ENCODE measurements around the gene TAPBP.
"Not testable (repeated sequence)": the region's sequence is repeated elsewhere in the genome, so short reads cannot be mapped to it uniquely, and the experiment has no call there.

Gene TAPBP

GRCh38 chr6:33296797-33297405 lies 17.0 kb downstream of the TAPBP start:
- DNase-seq (ENCODE audit: low spot score): no peak

- no peak for DNase-seq (ENCODE audit: low spot score)
Measured at GRCh38 chr6:33295621-33296369, 18.1 kb downstream of the TAPBP start.

GRCh38 chr6:33294086-33294823 lies 19.6 kb downstream of the TAPBP start:
- no peak for DNase-seq (ENCODE audit: low spot score)

DNA sequence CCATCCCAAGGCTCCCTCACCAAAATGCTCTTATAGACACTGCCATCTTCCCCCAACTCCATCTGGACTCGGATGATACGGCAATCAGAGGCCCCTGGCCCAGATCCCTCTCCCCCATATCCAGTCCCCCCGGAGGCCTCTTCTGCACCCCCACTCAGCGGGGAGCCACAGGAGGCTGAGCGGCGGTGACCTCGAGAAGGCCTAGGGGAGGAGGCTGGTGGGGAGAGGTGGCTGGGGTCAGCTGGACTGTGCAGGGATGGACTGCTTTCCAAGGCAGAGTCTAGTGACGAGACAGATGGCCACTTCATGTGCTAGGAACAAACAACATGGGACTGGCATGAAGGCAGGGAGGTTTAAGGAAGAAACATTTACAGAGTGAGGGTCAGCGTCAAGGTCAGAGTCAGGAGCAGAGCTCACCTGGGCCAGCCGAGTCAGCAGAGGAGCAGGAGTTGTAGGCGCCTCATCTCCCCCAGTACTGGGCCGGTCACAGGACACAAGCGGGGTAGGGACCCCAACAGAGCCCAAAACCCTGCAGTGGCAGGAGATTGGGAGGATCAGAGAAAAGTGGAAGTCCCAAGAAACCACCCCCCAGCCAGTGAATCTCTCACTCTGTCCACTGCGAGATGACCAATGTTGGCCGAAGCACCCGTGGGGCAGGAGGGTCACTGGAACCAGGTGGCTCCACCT lies 20.7 kb downstream of the TAPBP start:
- DNase-seq (ENCODE audit: low spot score): no peak

- no peak for DNase-seq (ENCODE audit: low spot score)
Measured at GRCh38 chr6:33290459-33290858, 23.4 kb downstream of the TAPBP start.

DNA sequence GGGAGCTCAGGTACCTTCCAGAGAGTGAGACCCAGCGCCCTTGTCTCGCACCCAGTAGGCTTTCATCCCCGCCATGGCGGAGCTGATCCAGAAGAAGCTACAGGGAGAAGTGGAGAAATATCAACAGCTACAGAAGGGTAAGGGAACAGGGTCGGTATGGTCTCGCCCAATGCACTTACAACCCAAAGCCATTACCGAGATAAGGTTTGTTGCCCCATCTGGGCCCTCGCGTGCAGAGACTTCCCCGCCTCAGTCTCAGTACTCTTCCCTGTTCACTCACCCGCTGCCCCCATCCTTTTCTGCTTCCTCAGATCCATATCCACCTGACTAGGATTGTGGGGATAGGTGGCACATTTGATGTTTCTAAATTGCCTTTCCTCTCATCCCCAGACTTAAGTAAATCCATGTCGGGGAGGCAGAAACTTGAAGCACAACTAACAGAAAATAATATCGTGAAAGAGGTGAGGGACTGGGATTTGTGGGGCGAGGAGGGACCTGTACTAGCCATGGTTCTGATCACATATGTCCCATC lies 24.0 kb downstream of the TAPBP start:
- DNase-seq (ENCODE audit: low spot score): no peak

DNA sequence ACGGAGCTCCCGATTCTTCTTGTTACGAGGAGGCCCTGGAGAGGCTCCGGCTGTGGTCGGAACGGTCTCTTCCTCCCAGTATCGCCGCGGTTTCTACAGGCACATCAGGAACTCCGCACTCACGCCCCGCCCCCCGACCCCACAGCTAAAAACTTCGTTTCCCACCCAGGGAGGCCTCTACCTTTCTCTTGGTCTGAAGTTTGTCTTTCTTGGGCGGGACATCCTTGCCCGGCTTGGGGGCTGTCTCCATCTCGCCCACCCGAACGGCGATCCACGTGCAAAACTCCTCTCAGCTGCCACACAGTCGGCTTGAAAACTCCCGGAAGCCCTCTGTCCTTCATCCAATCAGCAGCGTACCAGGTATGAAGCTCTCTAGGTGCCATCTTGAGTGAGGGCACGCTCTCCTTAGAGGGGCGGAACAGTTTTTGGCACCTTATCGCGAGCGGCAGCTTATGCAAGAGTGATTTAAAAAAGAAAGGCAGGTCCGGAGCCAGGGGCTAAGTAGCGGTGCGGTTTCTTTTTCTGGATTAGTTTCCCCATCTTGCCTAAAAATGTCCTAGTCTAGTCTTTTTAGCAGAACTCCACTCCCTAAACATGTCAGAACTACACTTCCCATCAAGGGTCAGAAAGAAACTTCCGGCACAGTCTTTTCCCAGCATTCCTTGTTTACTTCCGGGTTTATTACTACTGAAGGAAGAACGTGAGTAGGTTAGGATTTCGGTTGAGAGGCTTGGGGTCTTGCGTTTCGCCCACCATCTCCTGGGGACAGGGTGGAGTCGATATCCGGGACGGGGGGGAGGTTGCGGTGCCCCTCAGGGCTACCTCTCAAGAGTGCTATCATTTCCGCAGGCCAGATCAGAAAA lies 24.7 kb downstream of the TAPBP start, which contains the start of the genes PFDN6 and WDR46:
Gene PFDN6, plus strand, starts transcription at position 681 of the 863 bp plus-strand sequence. CDS start 256 bp downstream, outside the sequence.
Gene WDR46, minus strand, starts transcription at position 319 of the 863 bp plus-strand sequence. Its CDS starts 69 bp downstream, at position 250.
- DNase-seq (ENCODE audit: low spot score): peak; percentile 86

DNA sequence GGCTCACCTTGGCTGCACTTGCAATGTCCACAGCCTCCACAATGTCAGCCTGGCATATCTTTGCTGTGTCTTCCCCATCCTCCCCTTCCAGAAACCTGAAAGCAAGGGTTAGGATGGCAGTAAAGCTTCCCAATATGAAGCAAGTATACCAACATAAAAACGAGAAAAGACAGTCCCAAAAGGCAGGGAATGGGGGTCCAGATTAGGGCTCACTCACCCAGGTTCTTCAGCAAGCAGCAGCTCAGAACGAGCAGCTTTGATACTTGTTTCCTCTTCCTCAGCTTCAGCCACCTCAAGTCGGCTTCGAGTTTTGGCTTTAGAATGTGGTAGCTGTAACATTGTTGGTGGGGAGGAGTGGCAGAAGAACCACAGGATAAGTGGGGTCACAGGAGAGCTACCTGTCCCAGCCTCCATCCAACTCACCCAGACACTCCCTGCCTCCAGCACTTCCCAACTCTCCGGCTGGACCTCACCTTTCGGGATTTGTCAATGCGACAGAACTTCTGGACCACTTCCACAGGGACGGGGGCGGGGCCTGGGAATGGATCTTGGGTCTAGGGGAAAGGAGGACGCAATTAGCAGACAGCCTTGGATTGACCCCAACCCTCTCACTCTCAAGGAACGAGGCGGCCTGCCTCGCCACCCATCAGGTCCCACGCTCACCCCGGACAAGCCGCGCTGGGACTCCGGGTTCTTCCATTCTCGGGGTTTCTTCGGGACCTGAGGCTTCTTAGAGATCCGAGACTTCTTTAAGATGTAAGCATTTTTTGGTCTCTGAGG lies 25.5 kb downstream of the TAPBP start:
- no peak for DNase-seq (ENCODE audit: low spot score)

DNA sequence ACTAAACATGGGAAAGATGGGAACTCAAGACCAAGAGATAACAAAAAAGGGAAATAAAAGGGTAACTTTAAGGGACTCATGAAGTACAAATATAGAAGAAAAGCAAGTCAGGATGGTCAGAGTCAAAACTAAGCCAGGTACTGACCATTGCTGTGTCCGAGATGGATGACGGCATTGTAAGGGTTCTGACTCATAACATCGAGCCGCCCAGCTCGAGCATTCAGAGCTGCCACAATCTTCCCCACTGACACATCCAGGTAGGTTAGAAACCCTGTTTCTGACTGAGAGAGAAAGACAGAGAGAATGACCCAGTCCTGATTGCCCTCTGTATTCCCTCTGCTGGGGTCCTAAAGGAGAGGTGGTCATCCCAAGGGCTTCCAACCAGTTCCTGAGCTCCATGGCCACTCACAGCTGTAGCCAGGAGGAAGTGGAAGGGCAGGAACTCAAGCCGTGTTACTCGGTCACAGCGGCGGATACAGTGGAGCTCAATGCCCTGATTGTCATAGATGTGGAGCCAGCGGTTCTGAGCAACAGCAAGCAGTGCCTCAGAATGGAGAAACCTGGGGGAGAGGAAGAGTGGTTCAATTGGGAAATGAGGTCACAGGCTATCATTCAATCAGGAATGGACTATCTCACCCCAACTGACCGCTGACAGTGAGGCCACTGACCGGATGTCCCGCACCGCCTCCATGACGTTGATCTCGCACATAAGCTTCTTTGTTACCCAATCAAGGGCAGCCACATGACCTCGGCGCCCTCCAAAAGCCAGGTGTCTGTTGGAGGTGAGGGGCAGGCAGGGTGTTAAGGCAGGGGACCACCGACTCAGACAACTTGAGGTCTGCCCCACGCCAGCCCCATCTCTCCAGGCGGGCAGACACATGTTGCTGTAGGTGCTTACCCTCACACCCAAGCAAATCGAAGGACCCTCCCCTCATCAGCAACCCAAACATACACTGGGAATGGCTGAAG lies 26.6 kb downstream of the TAPBP start:
- DNase-seq (ENCODE audit: low spot score): no peak

GRCh38 chr6:33285214-33285613 lies 28.7 kb downstream of the TAPBP start:
- DNase-seq (ENCODE audit: low spot score): not testable (repeated sequence)

- DNase-seq (ENCODE audit: low spot score): no peak
Measured at GRCh38 chr6:33280539-33280938, 33.3 kb downstream of the TAPBP start.

DNA sequence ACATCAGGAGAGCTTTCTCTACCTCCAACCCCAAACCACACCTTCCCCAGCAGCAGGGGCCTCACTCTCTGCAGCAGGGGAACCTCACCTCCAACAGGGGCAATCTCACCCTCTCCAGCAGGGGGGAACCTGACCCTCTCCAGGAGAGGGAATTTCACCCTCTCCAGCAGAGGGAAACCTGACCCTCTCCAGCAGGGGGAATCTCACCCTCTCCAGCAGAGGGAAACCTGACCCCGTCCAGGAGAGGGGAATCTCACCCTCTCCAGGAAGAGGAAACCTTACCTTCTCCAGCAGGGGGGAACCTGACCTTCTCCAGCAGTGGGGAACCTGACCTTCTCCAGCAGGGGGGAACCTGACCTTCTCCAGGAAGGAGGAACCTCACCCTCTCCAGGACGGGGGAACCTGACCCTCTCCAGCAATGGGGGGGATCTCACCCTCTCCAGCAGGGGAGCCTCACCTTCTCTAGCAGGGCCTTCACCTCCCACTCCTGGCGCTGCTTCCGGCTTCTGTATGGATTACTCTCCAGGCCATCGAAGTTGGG lies 33.8 kb downstream of the TAPBP start:
- DNase-seq (ENCODE audit: low spot score): no peak

GRCh38 chr6:33279257-33279695 lies 34.6 kb downstream of the TAPBP start:
- no peak for DNase-seq (ENCODE audit: low spot score)

DNA sequence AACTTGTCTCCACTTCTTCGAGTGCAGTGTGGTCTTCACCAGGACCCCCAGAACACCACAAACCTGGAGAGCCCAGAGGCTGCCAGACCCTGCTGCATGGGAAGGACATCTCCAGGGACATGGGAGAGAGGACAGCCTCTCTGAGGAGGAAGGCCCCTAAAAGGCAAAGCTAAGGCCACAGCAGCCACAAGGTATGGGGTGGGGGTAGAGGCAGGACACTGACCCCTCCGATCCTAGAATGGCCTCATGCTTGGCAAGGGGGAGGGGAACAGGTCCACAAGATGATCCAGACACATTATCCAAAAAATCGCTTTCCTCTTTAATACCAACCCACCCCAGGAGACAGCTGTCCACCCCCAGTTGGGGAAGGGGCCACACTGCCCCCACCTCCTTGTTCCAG lies 35.1 kb downstream of the TAPBP start:
- DNase-seq (ENCODE audit: low spot score): no peak

- no peak for DNase-seq (ENCODE audit: low spot score)
Measured at GRCh38 chr6:33278392-33278741, 35.5 kb downstream of the TAPBP start.

DNA sequence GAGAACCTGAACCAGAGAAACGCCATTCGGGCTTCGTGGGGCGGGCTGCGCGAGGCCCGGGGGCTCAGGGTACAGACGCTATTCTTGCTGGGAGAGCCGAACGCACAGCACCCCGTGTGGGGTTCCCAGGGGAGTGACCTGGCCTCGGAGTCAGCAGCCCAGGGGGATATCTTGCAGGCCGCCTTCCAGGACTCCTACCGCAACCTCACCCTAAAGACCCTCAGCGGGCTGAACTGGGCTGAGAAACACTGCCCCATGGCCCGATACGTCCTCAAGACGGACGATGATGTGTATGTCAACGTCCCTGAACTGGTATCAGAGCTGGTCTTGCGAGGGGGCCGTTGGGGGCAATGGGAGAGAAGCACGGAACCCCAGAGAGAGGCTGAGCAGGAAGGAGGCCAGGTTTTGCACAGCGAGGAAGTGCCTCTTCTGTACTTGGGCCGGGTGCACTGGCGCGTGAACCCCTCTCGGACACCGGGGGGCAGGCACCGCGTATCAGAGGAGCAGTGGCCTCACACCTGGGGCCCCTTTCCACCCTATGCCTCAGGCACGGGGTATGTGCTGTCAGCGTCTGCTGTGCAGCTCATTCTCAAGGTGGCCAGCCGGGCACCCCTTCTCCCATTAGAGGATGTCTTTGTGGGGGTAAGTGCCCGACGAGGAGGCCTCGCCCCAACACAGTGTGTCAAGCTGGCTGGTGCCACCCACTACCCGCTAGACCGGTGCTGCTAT lies 36.1 kb downstream of the TAPBP start:
- no peak for DNase-seq (ENCODE audit: low spot score)

GRCh38 chr6:33276864-33277662 lies 36.8 kb downstream of the TAPBP start, which contains the start of gene B3GALT4:
B3GALT4 (plus strand) TSS chr6:33277123; CDS start chr6:33277420, 297 bp downstream.
- DNase-seq (ENCODE audit: low spot score): peak; percentile 70
